GM10266 (cell line): Measurements from ENCODE around the gene RASSF10.

Experiments
- DNase-seq: peaks from one replicate; pipeline ENCODE4 v3.0.0; 2012; ENCODE audit errors: extremely low spot score
- TF ChIP-seq, protein P1 (sequence below): IDR thresholded peaks from 2 replicates; pipeline ENCODE4 v1.5.1; 2012; ENCODE audit warnings: mild to moderate bottlenecking, low read depth; ENCODE audit not compliant: control insufficient read depth, insufficient read depth; ENCODE audit errors: missing control alignments

RASSF10 gene

DNA sequence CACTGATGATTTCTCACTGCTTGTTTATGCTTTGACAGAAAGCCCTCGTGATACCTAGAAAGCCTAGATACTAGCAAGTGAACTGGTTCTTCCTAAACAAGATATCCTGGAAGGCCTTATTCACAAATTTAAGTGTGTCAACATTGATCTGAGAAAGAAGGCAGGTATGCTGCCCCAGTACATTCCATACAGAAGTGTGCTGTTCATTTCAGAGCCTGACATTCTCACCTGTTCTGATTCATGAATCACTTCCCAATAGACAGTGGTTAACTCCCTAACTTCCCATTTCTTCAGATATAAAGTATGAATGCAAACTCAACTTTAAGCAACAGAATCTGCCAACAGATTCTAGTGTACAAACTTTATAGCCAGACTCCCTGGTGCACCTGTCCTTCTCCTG lies 15.5 kb upstream of the RASSF10 start:
- TF ChIP-seq, protein P1, sequence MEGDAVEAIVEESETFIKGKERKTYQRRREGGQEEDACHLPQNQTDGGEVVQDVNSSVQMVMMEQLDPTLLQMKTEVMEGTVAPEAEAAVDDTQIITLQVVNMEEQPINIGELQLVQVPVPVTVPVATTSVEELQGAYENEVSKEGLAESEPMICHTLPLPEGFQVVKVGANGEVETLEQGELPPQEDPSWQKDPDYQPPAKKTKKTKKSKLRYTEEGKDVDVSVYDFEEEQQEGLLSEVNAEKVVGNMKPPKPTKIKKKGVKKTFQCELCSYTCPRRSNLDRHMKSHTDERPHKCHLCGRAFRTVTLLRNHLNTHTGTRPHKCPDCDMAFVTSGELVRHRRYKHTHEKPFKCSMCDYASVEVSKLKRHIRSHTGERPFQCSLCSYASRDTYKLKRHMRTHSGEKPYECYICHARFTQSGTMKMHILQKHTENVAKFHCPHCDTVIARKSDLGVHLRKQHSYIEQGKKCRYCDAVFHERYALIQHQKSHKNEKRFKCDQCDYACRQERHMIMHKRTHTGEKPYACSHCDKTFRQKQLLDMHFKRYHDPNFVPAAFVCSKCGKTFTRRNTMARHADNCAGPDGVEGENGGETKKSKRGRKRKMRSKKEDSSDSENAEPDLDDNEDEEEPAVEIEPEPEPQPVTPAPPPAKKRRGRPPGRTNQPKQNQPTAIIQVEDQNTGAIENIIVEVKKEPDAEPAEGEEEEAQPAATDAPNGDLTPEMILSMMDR = no peak
- DNase-seq = no peak

DNA sequence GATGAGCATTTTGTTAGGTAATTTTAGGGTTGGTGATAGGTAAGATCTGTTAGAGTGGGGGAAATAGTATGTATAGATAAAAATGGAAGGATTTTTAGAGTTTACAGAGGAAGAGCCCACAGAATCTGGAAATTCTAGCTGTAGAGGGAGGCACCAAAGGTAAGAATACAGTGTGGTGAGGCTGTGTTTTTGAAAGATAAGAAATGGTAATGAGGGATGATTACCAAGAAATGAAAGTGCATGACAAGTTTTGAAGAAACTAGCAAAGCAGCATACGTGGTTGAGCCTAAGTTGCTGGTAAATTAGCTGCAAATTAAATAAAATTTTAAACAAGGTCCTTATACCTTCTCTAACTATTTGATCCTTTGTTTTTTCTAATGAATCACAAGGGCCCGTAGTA lies 14.6 kb upstream of the RASSF10 start:
- no peak for DNase-seq
- TF ChIP-seq, protein P1 = no peak

DNA sequence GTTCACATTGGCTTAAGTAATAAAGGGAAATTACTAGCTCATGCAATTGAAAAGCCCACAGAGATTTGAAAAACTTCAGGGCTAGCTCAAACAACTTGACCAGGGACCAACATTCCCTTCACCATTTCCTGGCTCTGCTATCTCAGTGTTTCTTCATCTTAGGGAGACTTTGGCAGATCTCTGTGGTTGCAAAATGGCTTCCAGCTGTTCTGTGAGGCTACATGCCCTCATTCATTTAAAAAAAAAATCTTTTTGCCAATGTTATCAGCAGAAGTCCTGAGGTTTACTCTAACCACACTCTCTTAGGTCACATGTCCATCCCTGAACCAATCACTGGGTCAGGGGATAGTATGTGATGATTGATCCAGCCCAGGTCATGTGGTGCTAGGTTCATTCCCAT lies 13.9 kb upstream of the RASSF10 start:
- TF ChIP-seq, protein P1 = no peak
- DNase-seq = no peak

DNA sequence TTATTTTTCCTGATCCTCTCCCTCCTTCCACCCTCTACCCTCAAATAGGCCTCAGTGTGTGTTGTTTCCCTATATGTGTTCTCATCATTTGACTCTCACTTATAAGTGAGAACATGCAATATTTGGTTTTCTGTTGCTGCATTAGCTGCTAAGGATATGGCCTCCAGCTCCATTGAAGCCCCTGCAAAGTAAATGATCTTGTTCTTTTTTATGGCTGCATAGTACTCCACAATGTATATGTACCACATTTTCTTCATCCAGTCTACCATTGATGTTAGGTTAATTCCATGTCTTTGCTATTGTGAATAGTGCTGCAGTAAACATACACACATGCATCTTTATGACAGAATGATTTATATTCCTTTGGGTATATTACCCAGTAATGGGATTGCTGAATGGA lies 13.3 kb upstream of the RASSF10 start:
- TF ChIP-seq, protein P1 = no peak
- no peak for DNase-seq

DNA sequence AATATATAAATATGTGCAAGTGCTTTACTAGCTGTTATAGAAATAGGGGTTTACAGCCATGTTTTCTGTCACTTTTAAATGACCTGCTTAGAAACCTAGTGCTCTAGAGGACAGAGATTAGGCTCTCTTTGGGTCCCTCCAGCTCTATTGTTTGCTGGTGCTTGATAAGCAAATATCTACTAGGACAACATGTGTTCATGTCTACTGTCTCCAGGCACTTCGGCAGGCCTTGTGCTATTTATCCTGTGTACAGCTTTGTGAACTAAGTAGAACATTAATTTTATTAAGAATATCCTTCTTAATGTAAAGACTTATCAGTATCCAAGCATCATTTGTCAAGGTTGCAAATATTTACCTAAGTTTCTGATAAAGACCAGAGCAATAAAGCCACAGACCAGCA lies 11.9 kb upstream of the RASSF10 start:
- TF ChIP-seq, protein P1 = no peak
- DNase-seq = no peak

DNA sequence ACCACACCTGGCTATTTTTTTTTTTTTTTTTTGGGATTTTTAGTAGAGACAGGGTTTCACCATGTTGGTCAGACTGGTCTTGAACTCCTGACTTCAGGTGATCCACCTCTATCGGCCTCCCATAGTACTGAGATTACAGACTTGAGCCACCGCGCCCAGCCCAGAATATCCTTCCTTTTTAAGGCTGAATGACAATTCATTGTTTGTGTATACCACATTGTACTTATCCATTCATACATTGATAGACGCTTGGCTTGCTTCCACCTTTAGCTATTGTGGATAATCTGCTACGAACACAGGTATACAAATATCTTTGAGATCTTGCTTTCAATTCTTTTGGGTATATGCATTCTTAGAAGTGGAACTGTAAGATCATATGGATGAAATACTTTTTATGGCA lies 10.8 kb upstream of the RASSF10 start:
- DNase-seq = no peak
- TF ChIP-seq, protein P1 = no peak

DNA sequence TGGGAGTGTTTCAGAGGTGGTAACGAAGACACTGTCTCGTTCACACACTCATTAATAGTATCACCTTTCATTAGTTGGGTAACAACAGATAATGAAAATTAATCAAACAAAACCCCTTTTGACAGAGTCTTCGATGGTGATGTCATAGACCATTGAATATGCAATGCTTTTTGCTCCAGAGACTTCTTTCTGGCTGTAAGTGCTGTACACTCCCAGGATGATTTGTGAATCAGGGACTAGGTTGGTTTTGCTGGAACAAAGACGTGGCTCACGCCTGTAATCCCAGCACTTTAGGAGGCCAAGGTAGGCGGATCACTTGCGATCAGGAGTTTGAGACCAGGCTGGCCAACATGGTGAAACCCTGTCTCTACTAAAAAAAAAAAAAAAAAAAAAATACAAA lies 9.5 kb upstream of the RASSF10 start:
- TF ChIP-seq, protein P1 = no peak
- DNase-seq = no peak
